NCI-H82 treated with DMSO at 0.1 percent for 48 hours (cell line): ENCODE results near the gene ZNF735.
"Not testable (repeated sequence)": the region's sequence is repeated elsewhere in the genome, so short reads cannot be mapped to it uniquely, and the experiment has no call there.

Source experiments
- DNase-seq: peaks from one replicate; lab custom pipeline; 2025; ENCODE audit not compliant: unreplicated experiment; lab: John Stamatoyannopoulos, UW

ZNF735 gene

DNA sequence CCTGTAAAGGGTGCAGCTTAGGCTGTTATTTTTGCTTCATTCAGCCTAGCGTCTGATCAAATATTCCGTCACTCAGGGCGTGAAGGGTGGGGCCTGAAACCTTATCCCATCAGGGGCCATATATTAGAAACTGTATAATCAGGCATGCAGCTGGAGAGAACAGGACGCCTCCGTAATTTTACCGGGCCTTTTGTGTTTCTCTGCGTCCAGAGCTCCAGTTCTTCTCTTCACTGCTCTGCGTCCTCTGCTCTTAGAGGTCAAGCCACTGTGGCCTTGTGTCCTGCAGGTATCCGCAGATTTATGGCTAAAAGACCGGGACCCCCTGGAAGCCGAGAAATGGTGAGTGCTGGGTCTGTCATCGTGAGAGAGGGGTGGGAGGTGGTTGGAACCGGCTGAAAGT, at the start of gene ZNF735:
ZNF735 (plus strand) TSS at position 301 of the 400 bp plus-strand sequence; CDS start at position 301, 0 bp downstream.
- no peak for DNase-seq

DNA sequence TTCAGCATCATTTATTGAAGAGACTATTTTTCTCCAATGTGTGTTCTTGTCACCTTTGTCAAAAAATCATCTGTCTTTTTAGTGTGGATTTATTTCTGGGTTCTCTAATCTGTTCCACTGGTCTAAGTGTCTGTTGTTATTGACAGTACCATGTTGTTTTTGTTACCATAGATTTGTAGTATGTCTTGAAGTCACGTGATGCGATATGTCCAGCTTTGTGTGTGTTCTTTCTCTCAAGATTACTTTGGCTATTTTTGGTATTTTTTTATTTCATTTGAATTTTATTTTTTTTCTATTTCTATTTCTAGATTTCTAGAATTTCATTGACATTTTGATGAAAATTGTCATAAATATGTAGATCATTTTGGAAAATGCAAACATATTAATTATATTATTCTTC, 36.0 kb upstream of the ZNF735 start:
- not testable (repeated sequence) for DNase-seq

DNA sequence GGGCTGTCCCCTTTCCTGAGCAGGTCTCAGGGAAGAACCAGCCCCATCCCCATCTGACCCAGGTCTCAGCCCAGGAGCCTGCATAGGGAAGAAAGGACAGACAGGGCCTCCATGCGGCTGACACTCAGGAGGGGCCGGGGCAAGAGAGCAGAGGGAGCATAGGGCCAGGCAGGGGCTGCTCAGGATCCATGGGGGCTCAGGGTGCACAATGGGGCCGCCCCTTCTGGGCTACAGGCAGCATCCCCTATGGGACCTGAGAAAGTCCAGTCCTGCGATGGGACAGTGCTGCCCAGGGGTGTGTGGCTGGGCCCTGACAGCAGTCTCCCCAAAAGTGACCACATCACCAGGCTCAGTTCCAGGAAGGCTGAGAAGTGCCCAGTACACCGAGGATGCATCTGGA, 32.7 kb upstream of the ZNF735 start:
- DNase-seq = no peak

DNA sequence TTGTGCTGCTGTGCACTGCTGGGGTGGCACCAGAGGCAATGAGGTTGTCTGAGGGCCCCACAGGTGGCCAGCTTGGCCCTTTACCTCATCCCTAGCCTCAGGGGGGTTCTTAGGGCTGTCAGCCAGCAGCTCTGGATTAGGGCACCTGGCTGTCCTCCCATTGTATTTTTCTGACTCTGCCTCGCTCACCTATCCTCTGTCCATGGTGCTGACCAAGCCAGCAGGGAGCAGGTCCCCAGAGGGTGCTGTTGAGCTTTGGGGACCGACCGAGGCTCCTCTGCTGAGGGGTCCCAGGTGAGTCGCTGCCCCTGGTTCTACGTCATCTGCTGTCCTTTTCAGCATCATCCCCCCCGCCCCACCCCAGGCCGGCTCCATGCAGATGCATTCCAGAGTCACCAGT, 32.1 kb upstream of the ZNF735 start:
- DNase-seq = no peak

DNA sequence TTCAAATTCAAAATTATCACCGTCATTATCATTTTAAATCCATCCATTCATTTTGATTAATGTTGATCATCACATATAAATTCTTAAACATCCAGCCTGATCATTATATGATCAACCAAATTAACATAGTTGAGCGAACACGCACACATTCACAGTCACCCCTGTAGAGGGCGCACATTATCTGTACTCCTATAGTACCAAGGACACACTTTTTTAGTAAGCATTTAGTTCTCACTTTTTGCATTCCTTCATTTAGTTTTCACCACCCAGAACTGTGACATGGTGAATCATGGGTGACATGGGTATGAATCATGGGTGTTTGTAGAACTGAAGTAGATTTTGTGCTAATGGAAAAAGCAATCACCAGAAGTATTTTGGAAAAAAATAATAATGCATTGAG, 26.0 kb upstream of the ZNF735 start:
- no peak for DNase-seq

DNA sequence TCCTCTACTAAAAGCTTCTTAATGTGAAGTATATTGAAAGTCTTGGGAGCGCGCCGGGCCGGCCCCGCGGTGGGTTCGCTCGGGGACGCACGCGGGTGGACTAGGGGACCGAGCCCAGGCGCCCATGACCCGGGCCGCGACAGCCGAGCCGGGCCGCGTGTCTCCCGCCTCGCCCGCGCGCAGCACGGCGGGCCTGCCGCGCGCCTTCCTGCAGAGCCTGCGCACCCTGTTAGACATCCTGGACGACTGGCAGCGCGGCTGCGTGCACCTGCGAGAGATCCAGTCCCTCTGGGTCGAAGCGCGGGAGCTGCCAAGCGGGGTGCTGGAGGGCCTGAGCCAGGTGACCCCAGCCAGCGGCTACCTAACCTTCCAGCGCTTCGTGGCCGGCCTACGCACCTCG, 25.4 kb upstream of the ZNF735 start:
- no peak for DNase-seq

DNA sequence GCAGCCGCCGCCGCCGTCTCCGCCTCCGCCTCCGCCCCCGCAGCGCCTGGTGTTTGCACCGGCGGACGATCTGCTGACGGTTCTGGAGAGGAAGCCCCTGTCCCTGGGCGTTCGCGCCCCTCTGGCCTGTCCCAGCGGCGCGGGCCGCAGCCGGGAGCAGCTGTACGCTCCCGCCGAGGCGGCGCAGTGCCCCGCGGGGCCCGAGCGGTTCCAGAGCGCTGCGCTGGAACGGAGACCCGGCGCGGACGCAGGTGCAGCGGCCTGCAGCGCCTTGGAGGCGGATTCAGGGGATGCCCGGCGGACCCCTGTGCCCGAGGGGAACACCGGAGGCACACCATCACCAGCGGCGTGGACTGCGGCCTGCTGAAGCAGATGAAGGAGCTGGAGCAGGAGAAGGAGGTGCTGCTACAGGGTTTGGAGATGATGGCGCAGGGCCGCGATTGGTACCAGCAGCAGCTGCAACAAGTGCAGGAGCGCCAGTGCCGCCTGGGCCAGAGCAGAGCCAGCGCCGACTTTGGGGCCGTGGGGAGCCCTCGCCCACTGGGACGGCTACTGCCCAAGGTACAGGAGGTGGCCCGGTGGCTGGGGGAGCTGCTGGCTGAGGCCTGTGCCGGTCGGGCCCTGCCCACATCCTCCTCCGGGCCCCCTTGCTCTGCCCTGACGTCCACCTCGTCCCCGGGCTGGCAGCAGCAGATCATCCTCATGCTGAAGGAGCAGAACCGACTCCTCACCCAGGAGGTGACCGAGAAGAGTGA, 24.8 kb upstream of the ZNF735 start:
- no peak for DNase-seq

DNA sequence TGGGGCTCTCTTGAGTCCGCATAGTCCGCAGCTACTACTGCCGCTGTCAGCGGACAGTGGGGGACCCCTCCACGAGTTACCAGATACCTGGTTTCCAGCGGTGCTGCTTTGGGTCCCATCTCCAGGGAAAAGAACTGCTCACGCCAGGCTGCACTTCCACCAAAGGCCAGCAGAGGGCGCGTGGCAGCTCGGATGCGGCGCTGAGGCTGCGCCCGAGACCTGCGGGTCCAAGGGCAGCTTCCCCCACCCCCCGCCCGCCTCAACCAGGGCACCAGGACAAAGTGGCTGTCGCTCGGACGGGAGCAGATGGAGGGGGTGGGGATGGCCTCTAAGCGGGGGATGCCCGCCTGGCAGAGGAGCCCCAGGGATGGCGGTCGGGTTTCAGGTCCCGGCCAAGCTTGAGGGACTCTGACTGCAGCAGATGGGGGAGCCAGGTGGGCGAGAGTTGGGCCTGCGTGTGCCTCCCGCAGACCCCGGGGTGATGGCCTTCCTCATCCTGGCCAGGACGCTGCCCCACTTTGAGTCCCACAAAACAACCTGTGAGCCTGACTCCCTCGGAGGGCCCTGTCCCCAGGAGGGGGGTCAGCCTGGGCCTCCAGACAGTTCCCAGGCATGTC, 23.8 kb upstream of the ZNF735 start:
- DNase-seq = no peak

DNA sequence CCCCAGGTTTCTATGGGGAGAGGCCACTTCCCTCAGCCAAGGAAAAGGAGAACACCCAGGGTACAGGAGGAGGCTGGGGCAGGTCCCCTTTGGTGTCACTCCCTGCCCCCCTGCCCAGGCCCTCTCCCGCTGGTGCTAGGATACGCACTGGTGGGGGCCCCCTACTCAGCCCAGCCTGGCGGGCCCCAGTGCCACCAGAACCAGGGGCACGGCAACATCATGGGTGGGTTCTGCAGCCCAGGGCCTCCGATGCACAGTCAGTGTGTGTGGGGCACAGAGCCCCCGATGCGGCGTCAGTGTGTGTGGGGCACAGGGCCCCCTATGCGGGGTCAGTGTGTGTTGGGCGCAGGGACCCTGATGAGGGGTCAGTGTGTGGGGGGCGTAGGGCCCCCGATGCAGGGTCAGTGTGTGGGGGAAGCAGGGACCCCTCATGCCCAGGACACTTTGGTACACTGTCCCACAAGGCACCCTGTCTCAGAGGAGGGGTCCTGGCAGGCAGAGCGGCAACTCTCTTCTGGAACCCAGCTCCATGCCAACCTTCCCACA, 23.1 kb upstream of the ZNF735 start:
- DNase-seq = no peak

DNA sequence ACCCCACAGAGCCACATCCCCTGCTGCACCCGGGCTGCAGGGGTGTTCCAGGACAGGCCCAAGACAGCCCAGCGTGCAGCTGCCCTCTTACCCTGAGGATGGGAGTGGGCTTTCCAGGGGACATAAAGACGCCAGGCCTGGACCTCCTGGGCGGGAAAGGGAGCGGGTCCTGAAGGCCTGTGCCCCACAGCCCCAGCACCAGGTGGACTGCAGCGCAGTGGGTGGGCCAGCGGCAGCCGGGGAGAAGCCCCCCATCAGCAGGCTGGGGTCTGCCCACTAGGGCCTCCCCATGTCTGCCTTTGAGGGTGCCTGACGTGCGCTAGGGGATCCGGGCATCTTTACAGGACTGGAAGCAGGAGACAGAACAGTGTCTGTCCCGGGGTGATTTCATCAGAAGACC, 22.6 kb upstream of the ZNF735 start:
- DNase-seq = no peak

DNA sequence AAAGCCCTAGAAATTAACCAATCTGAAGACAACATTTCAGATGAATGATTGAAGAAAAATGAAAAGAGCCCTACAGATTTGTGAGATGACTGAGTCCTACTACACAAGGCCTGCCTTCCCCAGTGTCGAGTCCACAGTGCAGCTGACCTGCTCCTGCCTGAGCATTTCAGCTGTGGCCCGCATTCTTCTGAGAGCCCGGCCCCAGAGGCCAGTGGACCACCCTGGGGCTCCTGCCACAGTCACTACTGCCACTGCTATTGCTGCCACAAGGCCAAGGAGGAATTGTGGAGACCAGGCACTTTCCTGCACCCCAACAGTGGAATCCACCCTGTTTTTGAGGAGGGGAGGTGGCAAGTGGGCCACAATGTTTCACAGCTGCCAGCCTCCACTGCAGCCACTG, 19.6 kb upstream of the ZNF735 start:
- no peak for DNase-seq

DNA sequence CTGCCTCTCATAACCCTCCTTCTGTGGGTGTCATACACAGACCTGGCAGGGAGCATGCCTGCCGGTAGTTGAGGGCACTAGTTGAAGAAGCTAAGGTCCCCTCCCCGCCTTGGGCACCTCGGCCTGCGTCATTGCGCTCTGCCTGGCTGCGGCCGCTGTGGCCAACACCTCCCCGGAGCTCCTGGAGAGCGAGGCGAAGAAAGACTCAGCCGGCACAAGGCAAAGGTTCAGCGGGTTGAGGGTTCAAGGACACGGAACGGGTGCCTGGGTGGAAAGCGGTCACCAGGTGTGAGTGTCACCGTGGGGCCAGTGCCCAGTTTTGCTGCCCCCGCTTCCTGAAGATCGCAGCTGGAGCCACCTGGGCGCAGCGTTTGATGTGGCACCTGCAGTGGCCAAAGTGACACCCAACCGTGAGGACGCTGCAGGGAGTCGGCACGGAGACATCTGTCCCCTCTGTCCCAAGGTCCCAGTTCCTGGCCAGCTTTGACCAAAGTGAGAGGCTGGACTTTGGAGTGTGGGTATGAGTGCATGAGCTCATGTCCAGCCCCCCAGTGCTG, 14.8 kb upstream of the ZNF735 start:
- DNase-seq = no peak

DNA sequence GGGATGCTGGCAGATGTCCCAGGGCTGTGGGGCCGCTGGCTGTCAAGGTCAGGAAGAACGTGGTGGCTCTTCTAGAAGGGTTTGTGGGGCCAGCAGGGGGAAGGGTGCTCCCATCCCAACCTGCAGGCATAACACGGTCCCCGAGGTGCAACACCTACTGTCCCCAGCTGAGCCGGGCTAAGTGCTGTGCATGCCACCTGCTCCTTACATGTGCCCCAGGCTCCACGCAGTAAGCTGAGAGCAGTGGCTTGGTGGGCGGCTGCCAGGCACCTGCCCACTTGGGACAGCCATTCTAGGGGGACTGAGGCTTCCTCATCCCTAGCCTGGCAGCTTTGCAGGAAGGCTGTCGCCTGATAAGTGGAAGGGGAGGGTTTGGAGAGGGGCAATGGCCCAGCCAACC, 14.2 kb upstream of the ZNF735 start:
- DNase-seq = no peak

DNA sequence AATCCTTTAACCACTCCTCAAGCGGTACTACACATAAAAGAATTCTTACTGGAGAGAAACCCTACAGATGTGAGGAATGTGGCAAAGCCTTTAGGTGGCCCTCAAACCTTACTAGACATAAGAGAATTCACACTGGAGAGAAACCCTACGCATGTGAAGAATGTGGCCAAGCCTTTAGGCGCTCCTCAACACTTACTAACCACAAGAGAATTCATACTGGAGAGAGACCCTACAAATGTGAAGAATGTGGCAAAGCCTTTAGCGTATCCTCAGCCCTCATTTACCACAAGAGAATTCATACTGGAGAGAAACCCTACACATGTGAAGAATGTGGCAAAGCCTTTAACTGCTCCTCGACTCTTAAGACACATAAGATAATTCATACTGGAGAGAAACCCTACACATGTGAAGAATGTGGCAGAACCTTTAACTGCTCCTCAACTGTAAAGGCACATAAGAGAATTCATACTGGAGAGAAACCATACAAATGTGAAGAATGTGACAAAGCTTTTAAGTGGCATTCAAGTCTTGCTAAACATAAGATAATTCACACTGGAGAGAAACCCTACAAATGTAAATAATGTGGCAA, 12.8 kb downstream of the ZNF735 start:
- DNase-seq = not testable (repeated sequence)

DNA sequence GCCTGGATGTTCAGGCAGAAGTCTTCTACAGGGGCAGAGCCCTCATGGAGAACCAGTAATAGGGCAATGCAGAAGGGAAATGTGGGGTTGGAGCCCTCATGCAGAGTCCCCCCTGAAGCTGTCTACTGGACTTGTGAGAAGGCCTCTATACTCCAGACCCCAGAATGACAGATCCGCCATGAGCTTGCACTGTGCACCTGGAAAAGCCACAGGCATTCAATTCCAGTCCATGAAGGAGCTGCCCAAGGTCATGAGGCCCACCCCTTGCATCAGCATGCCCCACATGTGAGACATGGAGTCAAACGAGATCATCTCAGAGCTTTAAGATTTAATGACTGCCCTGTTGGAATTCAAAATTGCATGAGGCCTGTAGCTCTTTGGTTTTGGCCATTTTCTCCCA, 16.4 kb downstream of the ZNF735 start:
- DNase-seq = no peak

DNA sequence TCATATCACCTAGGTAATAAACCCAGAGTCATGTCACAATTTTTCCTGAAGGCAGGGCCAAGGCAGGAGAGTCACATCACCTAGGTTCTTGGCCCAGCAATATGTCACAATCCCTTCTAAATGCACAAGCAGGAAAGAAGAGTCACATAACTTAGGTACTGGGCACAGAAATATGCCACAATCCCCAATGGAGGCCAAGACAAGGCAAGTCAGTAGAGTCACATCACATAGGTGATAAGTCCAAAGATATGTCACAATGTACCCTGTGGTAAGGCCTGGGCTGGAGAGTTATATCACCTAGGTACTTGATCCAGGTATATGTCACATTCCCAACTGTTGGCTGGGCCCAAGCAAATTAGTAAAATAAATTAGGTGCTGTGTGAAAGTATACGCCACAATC, 21.2 kb downstream of the ZNF735 start, which contains the start of gene ZNF679:
ZNF679 (plus strand) TSS at position 301 of the 400 bp plus-strand sequence. CDS start 20,644 bp downstream, outside the sequence.
- not testable (repeated sequence) for DNase-seq

DNA sequence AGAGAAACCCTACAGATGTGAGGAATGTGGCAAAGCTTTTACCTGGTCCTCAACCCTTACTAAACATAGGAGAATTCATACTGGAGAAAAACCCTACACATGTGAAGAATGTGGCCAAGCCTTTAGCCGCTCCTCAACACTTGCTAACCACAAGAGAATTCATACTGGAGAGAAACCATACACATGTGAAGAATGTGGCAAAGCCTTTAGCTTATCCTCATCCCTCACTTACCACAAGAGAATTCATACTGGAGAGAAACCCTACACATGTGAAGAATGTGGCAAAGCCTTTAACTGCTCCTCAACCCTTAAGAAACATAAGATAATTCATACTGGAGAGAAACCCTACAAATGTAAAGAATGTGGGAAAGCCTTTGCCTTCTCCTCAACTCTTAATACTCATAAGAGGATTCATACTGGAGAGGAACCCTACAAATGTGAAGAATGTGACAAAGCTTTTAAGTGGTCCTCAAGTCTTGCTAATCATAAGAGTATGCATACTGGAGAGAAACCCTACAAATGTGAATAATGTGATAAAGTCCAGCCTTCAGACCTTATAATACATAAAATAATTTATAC, 59.4 kb downstream of the ZNF735 start:
- no peak for DNase-seq
